GM12864 (cell line): ENCODE measurements around the gene SLC24A4.

Experiments used
- DNase-seq: peaks from one replicate; pipeline ENCODE4 v3.0.0-alpha.2; 2011; ENCODE audit warnings: low read depth
- H3K4me3 ChIP-seq: 2 replicates; pipeline ENCODE4 v1.5.1; 2011; ENCODE audit warnings: mild to moderate bottlenecking, low read depth, low read length, control low read depth
- CTCF ChIP-seq: IDR thresholded peaks from 2 replicates; pipeline ENCODE4 v1.5.1; 2011; ENCODE audit warnings: low read depth, mild to moderate bottlenecking, moderate library complexity, low read length, control low read depth, inconsistent platforms; ENCODE audit errors: missing control alignments

The SLC24A4 gene

GRCh38 chr14:92520102-92521057 is 197.4 kb downstream of the SLC24A4 start:
- TF ChIP-seq CTCF: no peak
- DNase-seq: no peak
- no peak overlapping the region for H3K4me3 ChIP-seq

- DNase-seq: no peak
- no peak for TF ChIP-seq CTCF
- H3K4me3 ChIP-seq: no peak overlapping the region
Measured at GRCh38 chr14:92521058-92521415, 198.1 kb downstream of the SLC24A4 start.

GRCh38 chr14:92523752-92524151 is 200.8 kb downstream of the SLC24A4 start:
- TF ChIP-seq CTCF: no peak
- H3K4me3 ChIP-seq: no peak overlapping the region
- DNase-seq: no peak

GRCh38 chr14:92524602-92525185 is 201.7 kb downstream of the SLC24A4 start:
- DNase-seq: no peak
- TF ChIP-seq CTCF: no peak
- H3K4me3 ChIP-seq: no peak overlapping the region

GRCh38 chr14:92525322-92526095 is 202.5 kb downstream of the SLC24A4 start:
- no peak for TF ChIP-seq CTCF
- H3K4me3 ChIP-seq: no peak overlapping the region
- no peak for DNase-seq

- no peak overlapping the region for H3K4me3 ChIP-seq
- DNase-seq: no peak
- no peak for TF ChIP-seq CTCF
Measured at GRCh38 chr14:92527721-92528120, 204.8 kb downstream of the SLC24A4 start.
